K562 (cell line): ENCODE results near the gene KIF6. TPM values are rescaled to one million over a fixed set of nuclear protein-coding genes. Genes with fewer than 3 reads are reported as not detected.

Experiments
- CBX3 ChIP-seq, 2 experiments: IDR thresholded peaks; 1 replicate in 1 of 2; 2 replicates in 1 of 2; pipeline ENCODE4 v1.6.1; 2012; ENCODE audit warnings: inconsistent platforms in 2 of 2, low read length in 2 of 2, borderline replicate concordance in 1 of 2, control low read depth in 1 of 2
- CCAR2 ChIP-seq: fragments of 200-400 bp; formaldehyde crosslinking; IDR thresholded peaks from 2 replicates; pipeline ENCODE4 v1.6.1; 2017; ENCODE audit warnings: mild to moderate bottlenecking, low read depth, low read length
- EHMT2 ChIP-seq: fragments of 450-650 bp; IDR thresholded peaks from 2 replicates; pipeline ENCODE4 v1.6.1; 2018; ENCODE audit warnings: antibody characterized with exemption
- ESRRA ChIP-seq: fragments of 450-650 bp; IDR thresholded peaks from 2 replicates; pipeline ENCODE4 v1.6.1; 2014; ENCODE audit warnings: low read depth, mild to moderate bottlenecking, moderate library complexity, borderline replicate concordance
- ILK ChIP-seq: fragments of 450-650 bp; IDR thresholded peaks from 2 replicates; pipeline ENCODE4 v1.6.1; 2016; ENCODE audit warnings: missing genetic modification characterization, low read depth, mild to moderate bottlenecking, missing compliant biosample characterization, moderate library complexity, borderline replicate concordance
- RAD51 ChIP-seq: fragments of 450-650 bp; IDR thresholded peaks from 2 replicates; pipeline ENCODE4 v1.7.1; 2016; ENCODE audit warnings: low read depth, mild to moderate bottlenecking, borderline replicate concordance
- SMC3 ChIP-seq: conservative IDR thresholded peaks from 2 replicates; pipeline ENCODE4 v1.6.1; 2011; ENCODE audit warnings: low read depth, low read length, improper control_type of control experiment; ENCODE audit not compliant: insufficient read depth
- SPI1 ChIP-seq: IDR thresholded peaks from 2 replicates; pipeline ENCODE4 v1.6.1; 2011; ENCODE audit warnings: low read depth, low read length, control low read depth, borderline replicate concordance
- STAG1 ChIP-seq: sonication (generic); formaldehyde crosslinking; IDR thresholded peaks from 2 replicates; pipeline ENCODE4 v1.5.0; 2020; ENCODE audit warnings: missing genetic modification reagents, borderline replicate concordance
- polyA plus RNA-seq, 8 experiments: library from polyadenylated mRNA; depleted of rRNA in 4 of 8; stranded (reverse) in 5 of 8; unstranded in 3 of 8; fragments of >200 nt; fragmentation: Nextera tagmentation in 2 of 8; fragmentation: Illumina TruSeq in 1 of 8; extraction: Ambion mirVana in 2 of 8; extraction: Trizol in 1 of 8; gene quantifications; 2 replicates each; pipeline versions ENCODE4 v1.2.1 to v1.2.3, GENCODE V29; 2011 to 2014; ENCODE audit warnings: inconsistent platforms in 1 of 8, missing spikeins in 1 of 8
- total RNA-seq, 7 experiments: library from RNA; depleted of rRNA in 6 of 7; stranded (reverse); fragments of >200 nt in 6 of 7; fragmentation: Illumina TruSeq in 2 of 7; extraction: Trizol in 2 of 7; gene quantifications; 2 replicates each; pipeline versions ENCODE4 v1.2.1 to v1.2.3, GENCODE V29; 2011 to 2021; ENCODE audit warnings: low replicate concordance in 1 of 7
- TF ChIP-seq, protein P1 (sequence below): IDR thresholded peaks from 3 replicates; pipeline ENCODE4 v1.6.1; 2011; ENCODE audit warnings: borderline replicate concordance, mild to moderate bottlenecking, moderate library complexity; ENCODE audit not compliant: insufficient read length; ENCODE audit errors: extremely low read depth
- TF ChIP-seq, protein P2 (sequence below), 3 experiments: IDR thresholded peaks in 2 of 3; conservative IDR thresholded peaks in 1 of 3; 2 replicates each; pipeline ENCODE4 v1.5.1; 2011 to 2012; ENCODE audit warnings: low read length in 3 of 3, mild to moderate bottlenecking in 3 of 3, control low read depth in 2 of 3, improper control_type of control experiment in 1 of 3, inconsistent platforms in 1 of 3, low read depth in 1 of 3, mixed read lengths in 1 of 3, moderate library complexity in 1 of 3; ENCODE audit not compliant: insufficient read depth in 2 of 3
- TF ChIP-seq, protein P3 (sequence below): fragments of 450-650 bp; IDR thresholded peaks from 2 replicates; pipeline ENCODE4 v1.6.1; 2018; ENCODE audit not compliant: partially characterized antibody
- TF ChIP-seq, protein P4 (sequence below): fragments of 250-450 bp; sonication (Bioruptor Pico); IDR thresholded peaks from 2 replicates; pipeline ENCODE4 v1.4.0; 2020
- TF ChIP-seq, protein P5 (sequence below): fragments of 450-650 bp; formaldehyde crosslinking; IDR thresholded peaks from 2 replicates; pipeline ENCODE4 v1.4.0; 2020; ENCODE audit warnings: mild to moderate bottlenecking, moderate library complexity

The KIF6 gene
- total and polyA plus RNA-seq, 9 of the 15 experiments (the other 6 are each of a cell fraction or from before 2014, with no cell fraction given): not detected

DNA sequence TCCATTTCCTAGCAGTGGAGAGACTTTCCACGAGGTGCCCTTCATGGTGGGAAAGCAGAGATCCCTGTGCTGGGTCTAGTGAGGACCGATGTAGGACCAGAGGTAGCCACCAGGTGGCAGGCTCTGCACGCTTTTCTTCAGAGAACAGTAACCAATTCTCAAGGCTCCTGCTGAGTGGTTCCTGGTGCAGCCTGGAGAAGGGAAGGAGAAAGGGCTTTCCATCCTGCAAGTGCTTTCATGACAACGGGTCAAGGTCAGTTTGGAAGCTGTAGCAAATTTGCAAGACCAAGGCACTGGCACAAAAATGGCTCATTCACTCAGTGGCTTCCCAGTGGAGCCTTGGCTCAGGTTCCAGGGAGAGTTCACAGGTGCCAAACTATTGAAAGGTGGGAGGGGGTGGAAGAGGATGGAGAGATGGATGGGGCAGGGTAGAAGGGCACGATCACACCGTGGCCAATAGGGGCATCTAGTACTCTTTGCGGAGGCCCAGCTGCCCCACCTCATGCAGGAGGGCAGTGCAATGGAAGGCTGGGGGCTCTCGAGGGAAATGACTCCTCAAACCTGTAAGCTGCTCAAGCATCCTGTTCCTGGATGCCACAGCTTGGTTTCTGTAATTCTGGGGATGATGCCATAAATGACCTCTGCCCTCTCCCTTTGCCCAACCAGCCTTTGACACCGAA, 377.2 kb downstream of the KIF6 start (continued):
- TF ChIP-seq, protein P1, sequence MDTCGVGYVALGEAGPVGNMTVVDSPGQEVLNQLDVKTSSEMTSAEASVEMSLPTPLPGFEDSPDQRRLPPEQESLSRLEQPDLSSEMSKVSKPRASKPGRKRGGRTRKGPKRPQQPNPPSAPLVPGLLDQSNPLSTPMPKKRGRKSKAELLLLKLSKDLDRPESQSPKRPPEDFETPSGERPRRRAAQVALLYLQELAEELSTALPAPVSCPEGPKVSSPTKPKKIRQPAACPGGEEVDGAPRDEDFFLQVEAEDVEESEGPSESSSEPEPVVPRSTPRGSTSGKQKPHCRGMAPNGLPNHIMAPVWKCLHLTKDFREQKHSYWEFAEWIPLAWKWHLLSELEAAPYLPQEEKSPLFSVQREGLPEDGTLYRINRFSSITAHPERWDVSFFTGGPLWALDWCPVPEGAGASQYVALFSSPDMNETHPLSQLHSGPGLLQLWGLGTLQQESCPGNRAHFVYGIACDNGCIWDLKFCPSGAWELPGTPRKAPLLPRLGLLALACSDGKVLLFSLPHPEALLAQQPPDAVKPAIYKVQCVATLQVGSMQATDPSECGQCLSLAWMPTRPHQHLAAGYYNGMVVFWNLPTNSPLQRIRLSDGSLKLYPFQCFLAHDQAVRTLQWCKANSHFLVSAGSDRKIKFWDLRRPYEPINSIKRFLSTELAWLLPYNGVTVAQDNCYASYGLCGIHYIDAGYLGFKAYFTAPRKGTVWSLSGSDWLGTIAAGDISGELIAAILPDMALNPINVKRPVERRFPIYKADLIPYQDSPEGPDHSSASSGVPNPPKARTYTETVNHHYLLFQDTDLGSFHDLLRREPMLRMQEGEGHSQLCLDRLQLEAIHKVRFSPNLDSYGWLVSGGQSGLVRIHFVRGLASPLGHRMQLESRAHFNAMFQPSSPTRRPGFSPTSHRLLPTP: no peak
- TF ChIP-seq RAD51 (no peak), CBX3 (IDR thresholded peaks at IDR 0.05; ENCODE audit: borderline replicate concordance in 1 of 2, low read length in 2 of 2) (no peak), ESRRA (no peak), SMC3 (peak; percentile 66), STAG1 (CRISPR knock-in tag) (peak; percentile 77; the same call in 1 of the 2 replicates), SPI1 (no peak), EHMT2 (no peak), CCAR2 (no peak), ILK (tag) (no peak)
- TF ChIP-seq, protein P2, sequence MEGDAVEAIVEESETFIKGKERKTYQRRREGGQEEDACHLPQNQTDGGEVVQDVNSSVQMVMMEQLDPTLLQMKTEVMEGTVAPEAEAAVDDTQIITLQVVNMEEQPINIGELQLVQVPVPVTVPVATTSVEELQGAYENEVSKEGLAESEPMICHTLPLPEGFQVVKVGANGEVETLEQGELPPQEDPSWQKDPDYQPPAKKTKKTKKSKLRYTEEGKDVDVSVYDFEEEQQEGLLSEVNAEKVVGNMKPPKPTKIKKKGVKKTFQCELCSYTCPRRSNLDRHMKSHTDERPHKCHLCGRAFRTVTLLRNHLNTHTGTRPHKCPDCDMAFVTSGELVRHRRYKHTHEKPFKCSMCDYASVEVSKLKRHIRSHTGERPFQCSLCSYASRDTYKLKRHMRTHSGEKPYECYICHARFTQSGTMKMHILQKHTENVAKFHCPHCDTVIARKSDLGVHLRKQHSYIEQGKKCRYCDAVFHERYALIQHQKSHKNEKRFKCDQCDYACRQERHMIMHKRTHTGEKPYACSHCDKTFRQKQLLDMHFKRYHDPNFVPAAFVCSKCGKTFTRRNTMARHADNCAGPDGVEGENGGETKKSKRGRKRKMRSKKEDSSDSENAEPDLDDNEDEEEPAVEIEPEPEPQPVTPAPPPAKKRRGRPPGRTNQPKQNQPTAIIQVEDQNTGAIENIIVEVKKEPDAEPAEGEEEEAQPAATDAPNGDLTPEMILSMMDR (IDR thresholded peaks at IDR 0.05 in 2 of 3, conservative IDR thresholded peaks at IDR 0.05 in 1 of 3; ENCODE audit: insufficient read depth in 2 of 3, low read depth in 1 of 3, low read length in 3 of 3): peak; percentile 83 to 96 (median 89)
- TF ChIP-seq, protein P3, sequence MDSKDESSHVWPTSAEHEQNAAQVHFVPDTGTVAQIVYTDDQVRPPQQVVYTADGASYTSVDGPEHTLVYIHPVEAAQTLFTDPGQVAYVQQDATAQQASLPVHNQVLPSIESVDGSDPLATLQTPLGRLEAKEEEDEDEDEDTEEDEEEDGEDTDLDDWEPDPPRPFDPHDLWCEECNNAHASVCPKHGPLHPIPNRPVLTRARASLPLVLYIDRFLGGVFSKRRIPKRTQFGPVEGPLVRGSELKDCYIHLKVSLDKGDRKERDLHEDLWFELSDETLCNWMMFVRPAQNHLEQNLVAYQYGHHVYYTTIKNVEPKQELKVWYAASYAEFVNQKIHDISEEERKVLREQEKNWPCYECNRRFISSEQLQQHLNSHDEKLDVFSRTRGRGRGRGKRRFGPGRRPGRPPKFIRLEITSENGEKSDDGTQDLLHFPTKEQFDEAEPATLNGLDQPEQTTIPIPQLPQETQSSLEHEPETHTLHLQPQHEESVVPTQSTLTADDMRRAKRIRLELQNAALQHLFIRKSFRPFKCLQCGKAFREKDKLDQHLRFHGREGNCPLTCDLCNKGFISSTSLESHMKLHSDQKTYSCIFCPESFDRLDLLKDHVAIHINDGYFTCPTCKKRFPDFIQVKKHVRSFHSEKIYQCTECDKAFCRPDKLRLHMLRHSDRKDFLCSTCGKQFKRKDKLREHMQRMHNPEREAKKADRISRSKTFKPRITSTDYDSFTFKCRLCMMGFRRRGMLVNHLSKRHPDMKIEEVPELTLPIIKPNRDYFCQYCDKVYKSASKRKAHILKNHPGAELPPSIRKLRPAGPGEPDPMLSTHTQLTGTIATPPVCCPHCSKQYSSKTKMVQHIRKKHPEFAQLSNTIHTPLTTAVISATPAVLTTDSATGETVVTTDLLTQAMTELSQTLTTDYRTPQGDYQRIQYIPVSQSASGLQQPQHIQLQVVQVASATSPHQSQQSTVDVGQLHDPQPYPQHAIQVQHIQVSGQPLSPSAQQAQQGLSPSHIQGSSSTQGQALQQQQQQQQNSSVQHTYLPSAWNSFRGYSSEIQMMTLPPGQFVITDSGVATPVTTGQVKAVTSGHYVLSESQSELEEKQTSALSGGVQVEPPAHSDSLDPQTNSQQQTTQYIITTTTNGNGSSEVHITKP: no peak
- TF ChIP-seq, protein P4, sequence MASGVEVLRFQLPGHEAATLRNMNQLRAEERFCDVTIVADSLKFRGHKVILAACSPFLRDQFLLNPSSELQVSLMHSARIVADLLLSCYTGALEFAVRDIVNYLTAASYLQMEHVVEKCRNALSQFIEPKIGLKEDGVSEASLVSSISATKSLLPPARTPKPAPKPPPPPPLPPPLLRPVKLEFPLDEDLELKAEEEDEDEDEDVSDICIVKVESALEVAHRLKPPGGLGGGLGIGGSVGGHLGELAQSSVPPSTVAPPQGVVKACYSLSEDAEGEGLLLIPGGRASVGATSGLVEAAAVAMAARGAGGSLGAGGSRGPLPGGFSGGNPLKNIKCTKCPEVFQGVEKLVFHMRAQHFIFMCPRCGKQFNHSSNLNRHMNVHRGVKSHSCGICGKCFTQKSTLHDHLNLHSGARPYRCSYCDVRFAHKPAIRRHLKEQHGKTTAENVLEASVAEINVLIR (CRISPR knock-in tag): no peak
- TF ChIP-seq, protein P5, sequence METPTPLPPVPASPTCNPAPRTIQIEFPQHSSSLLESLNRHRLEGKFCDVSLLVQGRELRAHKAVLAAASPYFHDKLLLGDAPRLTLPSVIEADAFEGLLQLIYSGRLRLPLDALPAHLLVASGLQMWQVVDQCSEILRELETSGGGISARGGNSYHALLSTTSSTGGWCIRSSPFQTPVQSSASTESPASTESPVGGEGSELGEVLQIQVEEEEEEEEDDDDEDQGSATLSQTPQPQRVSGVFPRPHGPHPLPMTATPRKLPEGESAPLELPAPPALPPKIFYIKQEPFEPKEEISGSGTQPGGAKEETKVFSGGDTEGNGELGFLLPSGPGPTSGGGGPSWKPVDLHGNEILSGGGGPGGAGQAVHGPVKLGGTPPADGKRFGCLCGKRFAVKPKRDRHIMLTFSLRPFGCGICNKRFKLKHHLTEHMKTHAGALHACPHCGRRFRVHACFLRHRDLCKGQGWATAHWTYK (CRISPR knock-in tag): no peak
